ENCODE measurements around the gene CYFIP1.

Gene CYFIP1

DNA sequence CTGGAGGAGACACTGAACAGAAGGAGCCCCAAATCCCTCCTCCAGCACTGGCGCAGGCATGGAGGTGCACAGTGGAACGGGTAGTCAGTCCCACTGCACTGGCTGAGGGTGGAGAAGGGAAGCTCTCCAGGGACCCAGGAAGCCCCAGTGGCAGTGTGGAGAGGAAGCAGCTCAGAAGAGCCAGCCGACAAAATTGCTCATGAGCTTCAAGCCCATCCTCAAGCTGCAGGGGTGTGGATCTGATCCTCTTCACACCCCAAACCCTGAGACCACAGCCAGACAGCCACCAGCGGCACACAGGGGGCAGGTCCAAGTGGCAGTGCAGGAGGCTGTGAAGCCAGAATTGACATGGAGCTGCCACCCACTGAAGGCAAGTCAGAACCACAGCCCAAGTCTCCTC lies 32.1 kb downstream of the CYFIP1 start:
- DNase-seq, result no peak

DNA sequence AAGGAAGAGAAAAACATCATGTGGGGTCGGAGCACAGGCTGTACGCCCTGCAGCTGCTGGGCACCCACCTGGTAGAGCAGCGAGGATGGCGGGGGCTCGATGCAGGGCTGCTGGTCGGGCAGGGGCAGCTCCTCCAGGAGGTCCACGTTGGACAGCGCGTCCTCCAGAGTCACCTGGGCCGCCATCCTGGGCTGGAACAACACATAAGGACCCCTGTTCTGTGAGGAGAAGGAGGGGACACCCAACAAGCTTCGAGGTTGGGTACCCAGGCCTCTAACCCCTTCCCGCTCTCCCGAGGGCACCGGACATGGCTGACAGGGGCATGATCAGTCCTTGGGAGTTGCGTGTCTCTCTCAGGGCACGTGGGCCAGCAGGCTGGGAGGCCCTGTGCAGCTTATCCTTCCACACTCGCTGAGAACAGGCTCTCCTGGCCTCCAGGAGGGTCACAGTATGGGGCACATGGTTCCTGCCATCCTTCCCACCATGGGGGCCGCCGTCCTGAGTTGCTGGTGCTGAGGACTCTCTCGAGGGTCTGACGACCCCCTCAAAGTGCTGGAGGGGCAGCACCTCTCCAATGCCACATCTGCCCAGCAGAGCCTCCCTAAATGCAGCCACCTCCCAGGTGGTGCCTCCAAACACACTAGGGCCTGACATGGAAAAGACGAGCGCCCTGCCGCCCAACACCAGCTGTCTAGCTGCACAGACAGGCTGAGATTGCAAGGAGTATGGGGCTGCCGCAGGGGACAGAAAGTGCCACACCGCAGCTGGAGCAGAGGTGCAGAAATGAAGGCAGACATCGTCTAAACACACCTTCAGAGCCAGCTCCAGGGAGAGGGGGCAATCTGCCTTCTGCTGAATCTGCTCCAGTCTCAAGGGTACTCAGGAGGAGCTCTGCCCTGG lies 32.8 kb downstream of the CYFIP1 start:
- no peak for DNase-seq

DNA sequence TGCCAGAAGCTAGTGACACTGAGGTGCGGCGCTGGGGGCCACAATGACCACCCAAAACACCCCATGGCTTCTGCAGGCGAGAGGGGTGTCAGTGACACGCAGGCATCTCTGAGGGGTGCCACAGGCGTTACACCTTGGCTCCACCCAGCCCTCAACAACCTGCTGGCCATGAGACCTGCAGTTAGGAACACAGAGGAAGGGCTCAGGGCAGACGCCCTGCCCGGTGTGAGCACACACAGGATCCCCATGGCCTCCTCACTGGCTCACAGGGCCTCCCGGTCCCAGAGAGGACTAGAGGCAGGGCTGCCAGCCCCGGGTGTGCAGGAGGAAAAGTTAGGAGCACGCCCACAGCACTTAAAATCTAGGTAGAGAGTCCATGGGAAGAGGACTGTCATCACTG lies 35.1 kb downstream of the CYFIP1 start:
- DNase-seq, result no peak

DNA sequence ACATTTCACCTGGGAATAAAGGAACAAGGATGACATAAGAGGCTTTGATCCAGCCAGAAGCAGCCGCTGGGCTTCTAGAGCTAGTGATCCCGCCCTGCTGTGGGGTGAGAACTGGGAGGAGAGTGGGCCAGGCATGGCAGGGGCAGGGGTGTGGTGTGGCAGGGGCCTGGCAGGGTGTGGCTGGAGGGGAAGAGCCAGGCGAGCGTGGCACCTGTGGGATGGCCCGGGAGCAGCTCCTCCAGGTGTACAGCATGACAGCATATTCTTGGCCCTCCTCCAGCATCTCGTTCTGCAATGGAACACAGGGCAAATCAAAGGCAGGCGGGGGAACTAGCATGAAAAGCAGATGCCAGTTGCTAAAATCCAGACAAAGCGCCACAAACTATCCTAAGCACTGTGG lies 35.5 kb downstream of the CYFIP1 start:
- no peak for DNase-seq

DNA sequence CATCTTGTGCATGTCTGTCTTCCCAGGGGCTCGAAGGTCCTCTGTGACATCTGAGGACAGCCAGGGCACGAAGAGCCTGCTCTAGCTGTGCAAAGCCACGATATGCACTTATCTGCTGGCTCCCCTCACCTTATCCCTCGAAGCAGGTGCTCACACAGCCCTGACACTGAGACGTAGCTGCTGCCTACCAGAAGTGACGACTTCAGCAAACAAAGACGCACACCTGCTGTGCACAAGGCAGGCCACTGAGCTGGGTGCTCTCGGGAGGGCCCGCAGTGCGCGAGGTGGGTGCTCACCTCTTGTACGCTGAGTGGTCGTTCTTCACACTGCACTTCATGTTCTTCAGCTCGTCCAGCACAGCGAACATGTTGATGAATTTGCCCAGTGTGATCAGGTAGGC lies 37.3 kb downstream of the CYFIP1 start:
- DNase-seq, result no peak

DNA sequence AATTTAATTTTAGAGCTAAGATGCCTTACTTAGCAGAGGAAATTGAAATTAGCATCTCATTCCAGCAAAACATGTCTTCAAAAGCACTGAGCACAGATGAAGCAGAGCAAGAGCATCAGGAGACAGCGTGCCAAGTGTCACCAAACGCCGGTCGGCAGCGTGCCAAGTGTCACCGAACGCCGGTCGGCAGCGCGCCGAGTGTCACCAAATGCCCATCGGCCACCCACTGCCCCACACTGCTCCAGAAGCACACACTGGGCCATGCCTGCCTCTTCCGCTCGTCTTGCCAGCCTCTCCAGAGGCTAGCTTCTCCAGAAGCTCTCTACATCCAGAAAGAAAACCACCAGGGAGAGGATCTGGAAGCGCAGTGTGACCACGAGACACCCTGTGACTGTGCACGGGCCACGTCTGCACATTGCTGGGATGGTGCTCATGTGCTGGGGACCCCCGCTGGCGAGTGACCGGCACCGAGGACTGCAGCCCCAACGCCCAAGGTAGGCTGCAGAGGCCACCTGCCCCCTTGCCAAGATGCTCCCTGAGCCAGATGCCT lies 37.8 kb downstream of the CYFIP1 start:
- no peak for DNase-seq

DNA sequence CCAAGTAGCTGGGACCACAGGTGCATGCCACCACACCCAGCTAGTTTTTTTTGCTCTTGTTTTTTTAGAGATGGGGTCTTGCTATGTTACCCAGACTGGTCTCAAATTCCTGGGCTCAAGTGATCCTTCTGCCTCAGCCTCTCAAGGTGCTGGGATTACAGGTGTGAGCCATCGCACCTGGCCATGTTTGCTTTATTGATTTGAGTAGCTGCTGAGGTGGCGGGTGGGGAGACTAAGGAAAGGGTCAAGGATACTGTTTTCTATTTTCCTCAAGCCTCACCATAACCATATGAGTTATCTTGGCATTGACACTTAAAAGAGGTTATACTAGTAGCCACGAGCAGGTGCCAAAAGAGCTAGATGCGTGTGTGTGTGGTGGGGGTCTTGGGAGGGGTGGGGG lies 39.0 kb downstream of the CYFIP1 start:
- no peak for DNase-seq

DNA sequence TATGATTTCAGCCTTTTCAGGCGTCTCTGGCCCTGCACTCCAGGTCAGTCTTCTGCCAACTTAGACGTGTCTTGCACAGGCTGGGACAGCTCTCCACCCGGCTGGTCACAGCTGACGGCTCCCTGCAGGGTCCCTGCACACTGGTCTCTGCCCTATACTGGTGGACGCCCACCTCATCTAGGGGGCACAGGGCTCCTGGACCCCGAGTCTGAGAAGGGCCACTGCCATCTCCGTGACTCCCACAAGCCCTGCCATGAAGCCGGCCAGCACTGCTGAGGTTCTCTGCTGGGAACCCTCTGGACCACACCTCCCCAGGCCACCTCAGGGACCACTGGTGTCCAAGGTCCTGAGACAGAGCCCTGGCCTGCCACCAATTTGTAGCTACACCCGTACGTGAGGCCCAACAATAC lies 40.5 kb downstream of the CYFIP1 start:
- no peak for DNase-seq

DNA sequence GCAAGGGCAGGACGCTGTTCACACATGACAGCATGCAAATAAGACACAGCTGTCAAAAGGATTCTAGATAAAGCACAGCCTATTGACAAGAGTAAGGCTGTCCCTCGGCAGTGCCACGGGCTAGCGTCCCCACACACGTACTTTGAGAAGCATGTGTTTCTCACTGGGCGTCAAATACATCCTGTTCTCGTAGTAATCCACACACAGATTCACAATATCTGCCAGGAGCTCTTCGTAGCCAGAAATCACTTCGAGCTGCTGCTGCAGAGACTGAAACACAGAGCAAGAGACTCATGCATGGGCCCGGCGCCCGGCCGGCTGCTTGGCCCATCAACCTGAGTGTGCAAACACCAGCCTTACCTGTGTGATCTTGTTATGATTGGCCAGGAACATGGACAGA lies 41.1 kb downstream of the CYFIP1 start:
- DNase-seq, result no peak

DNA sequence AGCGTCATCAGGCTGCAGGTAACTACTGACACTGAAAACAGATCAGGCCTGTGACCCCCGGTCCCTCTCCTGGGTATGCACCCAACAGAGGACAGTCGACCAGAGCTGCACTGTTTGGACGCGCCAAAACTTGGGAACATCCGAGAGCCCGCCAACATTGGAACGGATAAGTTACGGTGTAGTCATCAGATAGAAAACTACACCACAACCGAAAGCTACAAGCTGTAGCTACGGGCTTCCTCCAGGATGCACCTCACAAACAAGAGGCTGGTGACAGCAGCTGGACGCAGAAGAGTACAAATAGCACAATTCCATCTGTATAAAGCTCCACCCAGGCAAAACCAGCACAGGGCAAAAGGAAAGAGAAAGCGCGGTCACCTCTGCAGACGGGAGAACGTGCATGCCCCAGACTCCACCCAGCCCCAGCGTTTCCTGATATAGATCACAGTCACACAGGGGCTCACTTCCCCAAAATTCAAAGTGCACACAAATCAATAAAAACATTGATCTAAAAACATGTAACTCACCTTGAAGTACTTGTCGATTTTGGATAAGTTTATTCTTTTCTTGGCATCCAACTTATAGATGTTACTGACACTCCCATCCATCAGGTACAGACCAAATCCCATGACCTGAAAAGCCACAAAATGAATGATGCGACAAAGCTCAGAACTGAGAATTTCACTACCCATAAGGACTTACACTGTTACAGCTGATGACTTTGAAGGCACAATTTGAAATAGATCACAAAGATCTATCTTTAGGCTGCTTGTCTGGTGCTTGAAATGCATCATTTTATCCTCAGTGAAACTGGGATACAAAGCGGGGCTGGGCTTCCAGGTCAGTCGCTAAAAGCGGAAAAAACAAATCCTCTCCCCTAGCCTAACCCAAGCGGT lies 43.3 kb downstream of the CYFIP1 start:
- no peak for DNase-seq

DNA sequence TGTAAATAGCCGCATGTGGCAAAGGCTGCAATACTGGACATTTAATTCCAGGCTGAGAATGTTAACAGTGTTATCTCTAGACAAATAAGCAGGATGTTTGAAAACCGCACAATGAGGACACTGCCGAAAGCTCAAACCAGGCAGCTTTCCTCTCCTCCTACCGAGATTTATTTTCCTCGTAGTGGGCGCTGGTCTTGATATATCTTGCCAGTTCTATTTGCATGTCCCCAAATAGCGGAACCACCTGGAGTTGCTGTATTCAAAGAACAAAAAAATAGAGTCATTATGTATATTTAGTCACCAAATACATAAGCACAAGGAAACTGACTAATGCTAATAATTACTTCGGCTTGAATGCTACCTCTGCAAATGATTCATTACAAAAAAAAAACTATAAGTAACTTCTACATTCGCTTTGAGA lies 46.5 kb downstream of the CYFIP1 start:
- no peak for DNase-seq

DNA sequence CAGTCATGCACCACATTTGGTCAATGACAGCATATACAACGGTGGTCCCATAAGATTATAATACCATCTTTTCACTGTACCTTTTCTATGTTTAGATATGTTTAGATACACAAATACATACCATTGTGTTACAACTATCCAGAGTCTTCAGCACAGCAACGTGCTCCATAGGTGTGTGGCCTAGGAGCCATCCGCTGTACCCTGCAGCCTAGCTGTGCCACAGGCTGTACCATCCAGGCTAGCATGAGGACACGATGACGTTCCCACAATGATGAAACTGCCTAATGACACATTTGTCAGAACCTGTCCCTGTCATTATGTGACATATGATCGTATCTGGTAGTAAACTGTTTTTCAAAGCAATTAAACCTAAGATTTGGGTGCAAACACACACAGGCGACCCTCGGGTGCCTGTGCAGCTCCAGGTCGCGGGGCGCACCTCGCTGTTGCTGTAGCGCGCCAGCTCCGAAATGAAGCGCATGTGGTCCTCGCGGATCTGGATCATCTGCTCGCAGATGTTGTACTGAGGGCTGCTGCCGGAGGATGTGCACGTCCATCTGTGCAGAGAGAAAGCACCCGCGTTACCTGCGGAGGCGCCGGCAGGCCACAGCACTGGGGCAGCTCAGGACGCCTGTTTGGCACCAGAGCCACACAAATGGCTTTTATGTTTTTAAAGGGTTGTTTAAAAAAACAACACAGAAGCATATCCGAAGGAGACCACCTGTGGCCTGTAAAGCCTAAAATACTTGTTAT lies 48.2 kb downstream of the CYFIP1 start:
- no peak for DNase-seq

DNA sequence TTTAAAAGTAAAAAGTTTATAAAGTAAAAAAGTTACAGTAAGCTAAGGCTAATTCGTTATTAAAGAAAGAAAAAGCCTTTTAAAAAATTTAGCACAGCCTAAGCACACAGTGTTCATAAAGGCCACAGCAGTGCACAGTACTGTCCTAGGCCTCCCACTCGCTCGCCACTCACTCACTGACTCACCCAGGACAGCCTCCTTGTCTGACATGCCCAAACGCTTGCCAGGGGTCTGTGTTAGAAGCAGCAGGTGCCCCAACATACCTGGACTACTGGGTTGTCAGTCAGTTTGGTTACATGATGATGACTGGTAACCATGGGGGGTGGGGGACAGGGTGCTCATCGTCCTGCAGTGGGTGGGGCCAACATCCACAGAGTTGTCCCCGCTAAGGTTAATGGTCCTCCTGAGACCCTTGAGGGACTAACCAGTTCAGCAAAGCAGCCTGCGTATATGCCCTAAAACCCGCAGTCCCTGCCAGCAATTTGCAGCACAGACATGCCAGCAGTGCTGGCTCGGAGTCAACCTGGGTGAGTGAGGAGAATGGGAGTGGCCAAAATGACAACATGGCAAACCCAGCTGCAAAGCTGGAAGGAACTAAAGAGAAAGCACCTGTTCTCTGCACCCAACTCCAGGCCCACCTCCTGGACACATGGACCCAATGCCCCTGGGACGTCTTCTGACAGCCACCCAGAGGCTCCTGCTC lies 49.2 kb downstream of the CYFIP1 start:
- DNase-seq, result no peak

DNA sequence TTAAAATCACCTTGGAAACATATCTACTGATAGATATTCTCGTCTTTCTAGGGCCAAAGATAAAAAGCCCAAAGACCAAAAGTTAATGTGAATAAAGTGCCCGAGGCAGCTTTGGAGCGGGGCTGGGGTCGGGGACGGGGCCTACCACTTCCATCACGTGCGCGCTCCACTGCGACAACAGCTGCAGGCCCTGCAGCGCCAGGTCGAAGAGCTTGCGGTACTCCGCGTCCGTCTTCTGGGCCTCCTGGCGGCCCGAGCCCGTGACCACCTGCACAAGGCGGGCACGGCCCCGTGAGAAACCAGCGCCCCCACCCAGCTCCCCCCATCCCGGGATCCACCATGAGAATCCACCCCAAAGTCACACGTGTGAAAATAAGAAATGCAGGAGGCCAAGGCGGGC lies 52.4 kb downstream of the CYFIP1 start:
- no peak for DNase-seq

DNA sequence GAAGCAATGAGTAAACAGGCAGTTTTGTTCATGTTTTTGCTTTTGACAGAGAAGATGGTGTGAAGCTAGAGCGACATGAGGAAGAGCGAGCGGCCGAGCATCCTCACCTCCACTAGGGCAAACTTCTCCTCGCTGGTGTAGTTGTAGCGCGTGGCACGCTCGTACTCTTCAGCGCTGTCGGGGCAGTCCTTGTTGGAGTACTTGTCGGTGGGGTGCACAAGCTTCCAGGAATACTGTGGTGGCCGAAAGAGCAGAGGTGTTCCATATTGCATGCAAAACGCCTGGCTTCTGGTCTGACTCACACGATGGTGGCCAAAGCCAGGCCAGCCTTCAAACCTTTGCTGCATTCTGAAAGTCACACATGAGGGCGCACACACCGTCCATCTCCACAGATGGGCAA lies 54.3 kb downstream of the CYFIP1 start:
- DNase-seq, result no peak

DNA sequence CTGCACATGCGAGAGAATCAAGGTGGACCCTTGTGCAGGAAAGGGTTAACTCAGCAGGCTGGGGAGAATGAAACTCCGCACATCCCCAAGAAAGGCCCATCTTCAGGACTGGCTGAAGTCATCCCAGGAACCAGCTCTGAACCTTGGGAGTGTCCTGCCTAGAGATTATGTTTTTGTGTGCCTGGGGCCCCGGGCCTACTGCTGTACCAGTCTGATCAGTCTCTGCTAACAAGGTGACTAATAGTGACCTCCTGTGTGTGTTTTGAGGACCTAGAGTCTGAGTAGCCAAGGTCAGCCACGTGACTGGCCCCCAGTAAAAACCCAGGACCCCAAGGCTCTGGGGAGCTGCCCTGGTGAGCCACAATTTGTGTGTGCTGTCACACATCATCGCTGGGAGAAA lies 58.2 kb downstream of the CYFIP1 start:
- no peak for DNase-seq

DNA sequence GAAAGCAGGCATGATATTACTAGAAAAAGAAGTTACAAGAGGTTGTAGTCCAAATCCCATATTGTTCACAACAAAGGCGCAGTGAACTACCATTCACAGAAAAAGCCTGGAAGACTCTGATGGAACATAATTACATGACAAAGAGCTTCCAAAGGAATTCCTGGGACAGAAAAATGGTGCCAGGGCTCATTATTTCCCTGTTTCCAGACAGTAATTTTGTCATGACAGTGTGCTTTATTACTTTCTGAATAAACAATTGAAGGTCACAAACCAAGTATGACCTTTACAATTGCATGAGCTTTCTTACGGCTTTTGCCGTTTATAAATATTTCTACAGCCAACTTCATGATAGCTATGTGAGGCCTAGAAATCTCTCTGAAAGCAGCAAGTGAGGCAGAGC lies 61.0 kb downstream of the CYFIP1 start:
- DNase-seq, result no peak

DNA sequence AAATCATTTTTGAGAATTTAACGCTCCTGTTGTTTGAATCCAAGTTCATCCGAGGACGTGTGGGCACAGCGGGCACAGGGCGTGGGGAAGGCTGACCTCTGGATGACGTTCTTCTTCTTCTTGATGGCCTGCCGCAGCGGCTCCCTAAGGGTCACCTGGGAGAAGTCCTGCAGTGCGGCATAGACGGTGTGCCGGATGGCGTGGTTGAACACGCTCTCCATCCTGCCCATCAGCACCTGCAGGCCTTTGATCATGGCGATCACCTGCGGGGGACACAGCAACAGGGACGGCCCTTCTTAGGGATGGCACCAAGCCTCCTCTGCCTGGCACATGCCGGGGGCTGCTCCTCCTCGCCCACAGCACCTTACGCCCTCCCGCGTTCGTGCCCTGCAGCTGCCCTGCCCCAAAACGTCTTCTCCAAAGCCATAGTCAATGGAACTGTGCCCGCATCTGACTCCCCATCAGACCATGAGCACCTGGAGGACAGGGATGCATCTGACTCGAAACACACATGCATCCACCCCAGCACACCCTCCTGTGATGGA lies 61.5 kb downstream of the CYFIP1 start:
- no peak for DNase-seq

DNA sequence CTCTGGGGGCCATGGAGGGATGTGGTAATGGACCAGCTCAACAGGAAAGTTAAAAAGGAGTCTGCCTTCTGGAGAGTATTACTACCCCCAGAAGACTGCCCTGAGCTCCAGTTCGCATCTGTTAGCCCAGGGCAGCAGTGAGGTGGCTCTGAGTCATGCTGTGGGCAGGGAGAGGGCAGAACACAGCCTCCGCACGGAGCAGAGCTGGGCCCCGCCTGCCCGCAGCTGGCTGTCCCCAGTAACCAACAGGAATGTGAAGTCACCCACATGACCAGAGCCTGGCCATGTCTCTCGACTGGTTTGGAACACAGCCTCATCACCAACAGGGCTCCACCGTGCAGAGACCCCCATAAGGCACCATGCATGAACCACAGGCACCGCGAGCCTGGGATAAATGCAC lies 62.1 kb downstream of the CYFIP1 start:
- no peak for DNase-seq

DNA sequence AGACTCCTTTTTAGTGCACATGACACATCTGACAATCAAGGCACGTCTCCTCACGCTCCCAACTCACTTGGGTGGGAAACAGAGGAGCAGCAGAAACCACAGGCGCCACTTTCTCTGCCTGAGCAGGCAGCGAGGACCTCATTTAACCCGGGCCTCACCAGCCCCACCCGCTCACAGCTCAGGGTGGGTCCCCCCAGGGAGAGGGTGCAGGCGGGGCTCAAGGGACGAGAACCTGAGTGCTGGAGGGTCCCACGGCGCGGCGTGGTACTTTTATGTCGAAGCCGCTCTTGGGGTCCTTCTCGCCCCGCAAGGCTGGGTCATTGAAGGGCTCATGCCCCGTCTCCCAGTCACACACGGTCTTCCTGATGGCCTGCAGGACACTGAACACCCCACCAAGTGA lies 62.6 kb downstream of the CYFIP1 start:
- no peak for DNase-seq

DNA sequence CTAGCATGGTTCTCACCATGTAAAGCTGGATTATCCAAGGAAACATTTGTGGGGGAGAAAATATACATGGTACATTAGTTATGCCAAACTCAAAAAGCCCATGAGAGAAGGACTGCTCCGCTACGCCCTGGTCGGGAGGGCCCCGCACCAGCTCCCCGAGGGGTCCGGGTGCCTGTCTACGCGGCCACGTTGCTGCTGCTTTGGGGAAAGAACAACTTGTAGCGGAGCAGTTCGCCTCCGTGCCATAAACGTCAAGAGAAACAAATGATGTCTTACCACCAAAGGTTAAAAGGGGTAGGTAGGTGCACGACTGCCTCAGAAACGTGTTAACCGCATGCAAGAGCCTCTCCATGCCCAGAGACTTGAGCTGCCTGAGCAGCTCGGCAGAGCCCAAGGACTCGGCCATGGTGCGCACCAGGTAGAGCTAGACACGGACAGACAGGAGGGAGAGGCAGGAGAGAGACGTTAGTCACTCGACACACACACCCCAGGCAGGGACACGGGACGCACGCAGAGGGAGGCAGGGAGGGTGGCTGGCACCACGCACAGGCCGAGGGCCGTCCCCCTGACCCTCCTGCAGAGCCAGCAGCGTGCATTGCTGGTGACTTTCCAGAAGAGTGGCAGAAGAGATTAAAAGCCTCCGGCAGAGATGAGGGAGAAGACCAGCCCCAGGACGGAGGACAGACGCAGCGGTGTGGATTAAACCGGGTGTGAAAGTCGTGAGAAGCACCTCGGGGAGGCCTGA lies 63.4 kb downstream of the CYFIP1 start:
- DNase-seq, result no peak
